Measurements from ENCODE around the gene SLC39A3.

DNA sequence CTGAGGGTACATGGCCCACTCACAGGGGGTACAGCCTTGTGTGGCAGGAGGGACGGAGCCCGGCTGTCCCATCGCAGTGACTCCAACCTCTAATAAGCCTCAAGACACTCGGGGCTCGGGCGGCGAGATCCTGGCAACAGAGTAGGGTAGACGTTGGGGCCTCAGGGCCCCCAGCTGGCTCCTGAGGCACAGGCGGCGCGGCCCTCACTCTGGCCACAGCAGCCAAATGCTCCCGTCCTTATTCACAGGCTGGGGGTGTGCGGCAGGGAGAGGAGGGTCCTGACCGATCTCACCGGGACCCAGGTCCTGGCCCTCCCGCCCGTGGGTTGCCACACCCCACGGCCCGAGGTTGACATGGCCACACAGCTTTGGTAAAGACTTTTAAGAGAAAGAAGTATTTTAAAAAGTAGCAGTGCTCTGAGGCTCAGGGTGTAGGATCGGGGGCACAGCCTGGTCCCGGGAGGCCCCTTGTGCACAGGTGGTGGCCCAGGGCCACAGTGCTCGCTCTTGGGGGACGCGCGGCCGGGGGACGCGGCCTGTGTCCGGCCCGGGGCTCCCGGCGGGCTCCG is 7.6 kb downstream of the SLC39A3 start:
- no peak for TF ChIP-seq EP300 (IDR thresholded peaks at IDR 0.05; ENCODE audit: borderline replicate concordance)
- no peak for TF ChIP-seq ZBTB7A (IDR thresholded peaks at IDR 0.05; ENCODE audit: low read depth)
- TF ChIP-seq FOXM1 (IDR thresholded peaks at IDR 0.05; ENCODE audit: borderline replicate concordance, low read depth) = no peak
- TF ChIP-seq, protein P1, sequence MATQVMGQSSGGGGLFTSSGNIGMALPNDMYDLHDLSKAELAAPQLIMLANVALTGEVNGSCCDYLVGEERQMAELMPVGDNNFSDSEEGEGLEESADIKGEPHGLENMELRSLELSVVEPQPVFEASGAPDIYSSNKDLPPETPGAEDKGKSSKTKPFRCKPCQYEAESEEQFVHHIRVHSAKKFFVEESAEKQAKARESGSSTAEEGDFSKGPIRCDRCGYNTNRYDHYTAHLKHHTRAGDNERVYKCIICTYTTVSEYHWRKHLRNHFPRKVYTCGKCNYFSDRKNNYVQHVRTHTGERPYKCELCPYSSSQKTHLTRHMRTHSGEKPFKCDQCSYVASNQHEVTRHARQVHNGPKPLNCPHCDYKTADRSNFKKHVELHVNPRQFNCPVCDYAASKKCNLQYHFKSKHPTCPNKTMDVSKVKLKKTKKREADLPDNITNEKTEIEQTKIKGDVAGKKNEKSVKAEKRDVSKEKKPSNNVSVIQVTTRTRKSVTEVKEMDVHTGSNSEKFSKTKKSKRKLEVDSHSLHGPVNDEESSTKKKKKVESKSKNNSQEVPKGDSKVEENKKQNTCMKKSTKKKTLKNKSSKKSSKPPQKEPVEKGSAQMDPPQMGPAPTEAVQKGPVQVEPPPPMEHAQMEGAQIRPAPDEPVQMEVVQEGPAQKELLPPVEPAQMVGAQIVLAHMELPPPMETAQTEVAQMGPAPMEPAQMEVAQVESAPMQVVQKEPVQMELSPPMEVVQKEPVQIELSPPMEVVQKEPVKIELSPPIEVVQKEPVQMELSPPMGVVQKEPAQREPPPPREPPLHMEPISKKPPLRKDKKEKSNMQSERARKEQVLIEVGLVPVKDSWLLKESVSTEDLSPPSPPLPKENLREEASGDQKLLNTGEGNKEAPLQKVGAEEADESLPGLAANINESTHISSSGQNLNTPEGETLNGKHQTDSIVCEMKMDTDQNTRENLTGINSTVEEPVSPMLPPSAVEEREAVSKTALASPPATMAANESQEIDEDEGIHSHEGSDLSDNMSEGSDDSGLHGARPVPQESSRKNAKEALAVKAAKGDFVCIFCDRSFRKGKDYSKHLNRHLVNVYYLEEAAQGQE (IDR thresholded peaks at IDR 0.05; ENCODE audit: low read depth) = no peak
- no peak for TF ChIP-seq EGR1 (IDR thresholded peaks at IDR 0.05)
- TF ChIP-seq, protein P2, sequence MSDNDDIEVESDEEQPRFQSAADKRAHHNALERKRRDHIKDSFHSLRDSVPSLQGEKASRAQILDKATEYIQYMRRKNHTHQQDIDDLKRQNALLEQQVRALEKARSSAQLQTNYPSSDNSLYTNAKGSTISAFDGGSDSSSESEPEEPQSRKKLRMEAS (IDR thresholded peaks at IDR 0.05) = no peak

Data from Ishikawa (cell line).